Muscle of leg (tissue), 16 donors: ENCODE data around the gene THBS3. TPM values are rescaled to one million over a fixed set of nuclear protein-coding genes. Genes with fewer than 3 reads are reported as not detected.

Experiments
- DNase-seq: peaks from one replicate; pipeline ENCODE4 v3.0.0; 2013
- H3K27ac ChIP-seq: one replicate; pipeline ENCODE4 v1.5.1; 2013; ENCODE audit warnings: mild to moderate bottlenecking, low read length, control low read depth
- H3K27me3 ChIP-seq: one replicate; pipeline ENCODE4 v1.6.1; 2013; ENCODE audit warnings: low read length; ENCODE audit not compliant: control insufficient read depth, insufficient read depth
- H3K36me3 ChIP-seq: one replicate; pipeline ENCODE4 v1.6.1; 2013; ENCODE audit warnings: low read length; ENCODE audit not compliant: control insufficient read depth, insufficient read depth
- H3K4me1 ChIP-seq: one replicate; pipeline ENCODE4 v1.6.1; 2013; ENCODE audit warnings: low read length; ENCODE audit not compliant: control insufficient read depth, insufficient read depth
- H3K4me3 ChIP-seq: one replicate; pipeline ENCODE4 v1.5.1; 2013; ENCODE audit warnings: low read length, control low read depth
- H3K9me3 ChIP-seq: replicated peaks from 2 replicates; pipeline ENCODE4 v1.6.1; 2013; ENCODE audit warnings: low read depth, low read length; ENCODE audit not compliant: control insufficient read depth
- WGBS: methylation state at CpG from one replicate; pipeline ENCODE4 v1.1.5; 2013; ENCODE audit warnings: missing lambda C conversion rate; ENCODE audit not compliant: insufficient coverage; 5-methylcytosine and 5-hydroxymethylcytosine counted together
- long read RNA-seq, 11 donors: transcript quantifications; one replicate each; lab custom pipeline, GENCODE V29; 2026
- polyA plus RNA-seq, 8 donors: library from polyadenylated mRNA; unstranded; fragments of 120-200 nt; gene quantifications; one replicate each; pipeline versions ENCODE4 v1.2.1 to v1.2.3, GENCODE V29; 2013; ENCODE audit warnings: inconsistent platforms in 1 of 8, low replicate concordance in 1 of 8; ENCODE audit not compliant: insufficient read length in 8 of 8, insufficient read depth in 1 of 8
- total RNA-seq: library from RNA; stranded (reverse); fragments of 120-200 nt; gene quantifications from one replicate; pipeline ENCODE4 v1.2.4, GENCODE V29; 2013

Gene THBS3
- 85.5 TPM for total RNA-seq
- 10 to 100 TPM; 62.8 to 83.2 (median 70.4) TPM for polyA plus RNA-seq
- long read RNA-seq, donor 1, partial matches to known transcripts: 0 of 2 reads
- long read RNA-seq, donor 1, other reads (novel, unspliced or antisense): 0 of 2 reads
- long read RNA-seq, donor 2, partial matches to known transcripts: 0 of 1 reads
- long read RNA-seq, donor 2, other reads (novel, unspliced or antisense): 0 of 1 reads
- long read RNA-seq, donor 3, partial matches to known transcripts: 0 of 2 reads
- long read RNA-seq, donor 3, other reads (novel, unspliced or antisense): 0 of 2 reads
- long read RNA-seq, donor 4, partial matches to known transcripts: 0 of 2 reads
- long read RNA-seq, donor 4, other reads (novel, unspliced or antisense): 0 of 2 reads
- long read RNA-seq, donor 5, transcript THBS3-201 (23 exons, 3,145 nt): major isoform, 13 of 26 reads
- long read RNA-seq, donor 5, partial matches to known transcripts: 6 of 26 reads
- long read RNA-seq, donor 5, other reads (novel, unspliced or antisense): 0 of 26 reads
- long read RNA-seq, donor 6, transcript THBS3-201 (23 exons, 3,145 nt): major isoform, 5 of 8 reads
- long read RNA-seq, donor 6, partial matches to known transcripts: 0 of 8 reads
- long read RNA-seq, donor 6, other reads (novel, unspliced or antisense): 0 of 8 reads
- long read RNA-seq, donor 7, transcript THBS3-201 (23 exons, 3,145 nt): major isoform, 10 of 36 reads
- long read RNA-seq, donor 7, partial matches to known transcripts: 21 of 36 reads
- long read RNA-seq, donor 7, other reads (novel, unspliced or antisense): 0 of 36 reads
- long read RNA-seq, donor 8, transcript THBS3-201 (23 exons, 3,145 nt): major isoform, 8 of 9 reads
- long read RNA-seq, donor 8, partial matches to known transcripts: 0 of 9 reads
- long read RNA-seq, donor 8, other reads (novel, unspliced or antisense): 0 of 9 reads
- long read RNA-seq, donor 9, partial matches to known transcripts: 0 of 3 reads
- long read RNA-seq, donor 9, other reads (novel, unspliced or antisense): 0 of 3 reads
- long read RNA-seq, donor 10, transcript THBS3-201 (23 exons, 3,145 nt): major isoform, 5 of 10 reads
- long read RNA-seq, donor 10, partial matches to known transcripts: 0 of 10 reads
- long read RNA-seq, donor 10, other reads (novel, unspliced or antisense): 0 of 10 reads
- long read RNA-seq, donor 11, transcript THBS3-201 (23 exons, 3,145 nt): major isoform, 8 of 10 reads
- long read RNA-seq, donor 11, partial matches to known transcripts: 0 of 10 reads
- long read RNA-seq, donor 11, other reads (novel, unspliced or antisense): 0 of 10 reads

DNA sequence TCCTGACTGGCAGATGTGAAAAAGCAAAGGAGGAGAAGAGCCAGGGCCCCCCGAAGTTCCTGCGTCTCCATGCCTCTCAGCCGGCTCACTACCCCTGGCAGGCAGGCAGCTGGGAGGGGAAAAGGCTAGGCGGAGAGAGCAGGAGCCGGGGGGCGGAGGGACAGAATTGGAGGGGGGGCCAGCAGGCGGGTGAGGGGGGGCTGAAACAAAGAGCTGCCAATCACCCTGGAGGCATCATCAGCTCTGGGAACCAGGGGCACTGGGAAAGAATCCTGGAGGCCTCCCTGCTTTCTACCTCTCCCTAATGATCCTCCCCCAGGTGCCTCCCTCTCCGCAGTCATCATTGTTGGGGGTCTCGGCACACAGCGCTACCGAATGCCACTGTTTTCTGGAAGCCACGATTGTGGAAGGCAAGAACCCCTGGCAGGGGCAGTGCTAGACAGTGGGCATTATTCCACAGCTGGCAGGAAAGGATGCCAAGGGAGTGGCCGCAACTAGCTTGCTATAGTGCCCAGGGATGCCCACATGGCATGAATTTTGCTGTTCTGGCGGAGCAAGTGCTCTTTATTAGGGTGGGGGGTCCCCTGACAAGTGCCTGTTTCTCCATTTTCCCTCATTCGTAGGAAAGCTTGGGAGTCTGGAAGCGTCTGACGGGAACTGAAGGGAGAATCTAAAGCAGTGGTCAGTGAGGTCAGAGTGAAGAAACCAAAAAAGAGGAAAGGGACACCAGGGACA, at the start of gene THBS3:
Gene THBS3 (minus strand): TSS at position 92 of the 735 bp plus-strand sequence. CDS start 21 bp downstream, at position 71.
- DNase-seq: peak; percentile 90
- H3K27ac ChIP-seq: peak within 1 kb of the TSS; percentile 100
- peaks cover 30% of the 10 kb centered on the region for H3K36me3 ChIP-seq
- no peaks in the 10 kb centered on the region for H3K9me3 ChIP-seq
- peak within 1 kb of the TSS; percentile 88 for H3K4me3 ChIP-seq
- no peaks in the 10 kb centered on the region for H3K27me3 ChIP-seq
- peaks cover 31% of the 10 kb centered on the region for H3K4me1 ChIP-seq
- WGBS: 2% methylated on average over 12 of the region's 17 CpGs

- peak overlapping the region; percentile 94 for H3K4me3 ChIP-seq
- peaks cover 42% of the 10 kb centered on the region for H3K4me1 ChIP-seq
- H3K27ac ChIP-seq: peak overlapping the region; percentile 100
- no peak for DNase-seq
- H3K27me3 ChIP-seq: no peaks in the 10 kb centered on the region
- 79% methylated on average over 20 of the region's 20 CpGs for WGBS
- H3K36me3 ChIP-seq: peaks cover 40% of the 10 kb centered on the region
- no peaks in the 10 kb centered on the region for H3K9me3 ChIP-seq
Measured at GRCh38 chr1:155256058-155256852, 48.6 kb upstream of the THBS3 start.

DNA sequence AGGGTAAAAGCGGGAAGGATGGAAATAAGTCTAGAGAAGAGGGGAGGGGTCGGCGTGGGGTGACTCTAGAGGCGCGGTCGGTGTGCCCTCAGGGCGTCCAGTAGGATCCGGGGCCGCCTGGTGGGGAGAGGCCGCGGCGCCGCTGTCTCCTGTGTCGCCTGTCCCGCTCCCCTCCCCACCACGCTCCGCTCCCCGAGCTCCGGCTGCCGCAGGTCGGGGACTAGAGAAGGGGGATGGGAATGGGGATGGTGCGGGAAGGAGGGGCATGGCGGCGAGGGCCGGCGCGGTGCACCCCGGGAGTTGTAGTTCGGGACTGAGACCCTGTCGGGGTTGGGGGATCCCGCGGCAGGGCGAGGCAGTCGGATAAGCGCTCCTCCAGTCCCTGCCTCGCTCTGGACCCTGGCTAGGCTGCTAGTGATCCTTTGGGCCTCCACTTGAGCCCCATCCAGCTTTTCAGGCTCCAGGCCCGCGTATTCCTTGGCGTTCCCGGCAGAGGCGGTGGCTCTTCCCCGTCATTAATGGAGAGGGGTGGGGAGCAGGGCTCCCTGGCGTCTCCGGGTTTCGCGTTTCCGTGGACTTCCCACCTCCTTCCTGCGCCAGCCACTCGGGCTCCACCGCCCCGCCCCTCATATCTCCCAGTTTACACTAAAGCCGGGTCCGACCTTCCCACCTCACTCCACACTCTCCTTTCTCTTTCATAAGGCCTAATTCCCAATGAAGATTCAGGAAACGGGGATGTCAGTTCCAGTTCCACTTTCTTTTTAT, 47.7 kb upstream of the THBS3 start, which contains the start of gene ENTREP3:
Gene ENTREP3 (minus strand): TSS at position 241 of the 765 bp plus-strand sequence. CDS start 606 bp downstream, outside the sequence.
- Histone ChIP-seq H3K4me3 (peak within 1 kb of the TSS; percentile 94), H3K9me3 (no peaks in the 10 kb centered on the region), H3K36me3 (peaks cover 41% of the 10 kb centered on the region), H3K27ac (peak within 1 kb of the TSS; percentile 100), H3K4me1 (peaks cover 44% of the 10 kb centered on the region), H3K27me3 (no peaks in the 10 kb centered on the region)
- peak; percentile 95 for DNase-seq
- under 1% methylated on average over 29 of the region's 54 CpGs for WGBS

GRCh38 chr1:155254714-155255242, 47.1 kb upstream of the THBS3 start:
- Histone ChIP-seq H3K9me3 (no peaks in the 10 kb centered on the region), H3K27ac (peak overlapping the region; percentile 100), H3K36me3 (peaks cover 36% of the 10 kb centered on the region), H3K27me3 (no peaks in the 10 kb centered on the region), H3K4me1 (peaks cover 48% of the 10 kb centered on the region), H3K4me3 (peak overlapping the region; percentile 94)
- peak; percentile 55 for DNase-seq
- WGBS: 1% methylated on average over 22 of the region's 35 CpGs

GRCh38 chr1:155254228-155254713, 46.6 kb upstream of the THBS3 start:
- Histone ChIP-seq H3K4me3 (peak overlapping the region; percentile 94), H3K36me3 (peaks cover 33% of the 10 kb centered on the region), H3K27ac (peak overlapping the region; percentile 100), H3K27me3 (no peaks in the 10 kb centered on the region), H3K9me3 (no peaks in the 10 kb centered on the region), H3K4me1 (peaks cover 48% of the 10 kb centered on the region)
- 32% methylated on average over 6 of the region's 12 CpGs for WGBS
- peak; percentile 39 for DNase-seq

- WGBS: 100% methylated on average over 1 of the region's 5 CpGs
- H3K4me3 ChIP-seq: peak overlapping the region; percentile 94
- no peak for DNase-seq
- no peaks in the 10 kb centered on the region for H3K9me3 ChIP-seq
- peak overlapping the region; percentile 15 for H3K27ac ChIP-seq
- peaks cover 34% of the 10 kb centered on the region for H3K36me3 ChIP-seq
- H3K4me1 ChIP-seq: peaks cover 48% of the 10 kb centered on the region
- no peaks in the 10 kb centered on the region for H3K27me3 ChIP-seq
Measured at GRCh38 chr1:155253797-155254196, 46.1 kb upstream of the THBS3 start.

- no peak for DNase-seq
- no peak overlapping the region for H3K27ac ChIP-seq
- WGBS: 100% methylated on average over 3 of the region's 5 CpGs
- H3K4me3 ChIP-seq: no peak overlapping the region
- H3K9me3 ChIP-seq: no peaks in the 10 kb centered on the region
- H3K36me3 ChIP-seq: peaks cover 35% of the 10 kb centered on the region
- H3K27me3 ChIP-seq: no peaks in the 10 kb centered on the region
- peaks cover 48% of the 10 kb centered on the region for H3K4me1 ChIP-seq
Measured at GRCh38 chr1:155253208-155253607, 45.5 kb upstream of the THBS3 start.

DNA sequence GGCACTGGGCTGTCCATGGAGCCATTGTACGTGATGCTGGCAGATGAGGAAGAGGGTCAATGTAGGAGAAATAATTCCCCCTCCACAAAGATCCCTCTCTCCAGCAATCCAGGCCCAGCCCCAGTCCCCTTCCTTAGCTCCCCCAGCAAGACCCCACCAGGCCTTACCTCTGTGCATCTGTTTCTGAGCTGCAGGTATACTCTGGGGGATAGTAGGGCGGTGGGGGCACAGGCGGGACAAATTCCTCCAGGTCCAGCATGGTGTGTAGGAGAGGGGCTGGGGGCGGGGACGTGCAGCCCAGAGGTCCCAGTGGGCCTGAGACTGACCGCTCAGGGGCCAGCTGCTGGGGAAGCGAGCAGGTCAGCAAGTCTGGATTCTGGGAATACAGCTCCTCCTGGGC, 43.9 kb upstream of the THBS3 start:
- 25% methylated on average over 2 of the region's 7 CpGs for WGBS
- Histone ChIP-seq H3K36me3 (peaks cover 40% of the 10 kb centered on the region), H3K27ac (no peak overlapping the region), H3K4me3 (no peak overlapping the region), H3K9me3 (no peaks in the 10 kb centered on the region), H3K4me1 (peaks cover 47% of the 10 kb centered on the region), H3K27me3 (no peaks in the 10 kb centered on the region)
- DNase-seq: no peak
